Gastroesophageal sphincter (tissue), 2 donors: ENCODE data around the gene CUL9.

ENCODE experiments used
- EP300 ChIP-seq: sonication (generic); formaldehyde crosslinking; IDR thresholded peaks from one replicate; pipeline ENCODE4 v1.6.1; 2017; ENCODE audit warnings: antibody characterized with exemption, mild to moderate bottlenecking
- POLR2A ChIP-seq, 2 donors: fragments of 450-650 bp; IDR thresholded peaks; one replicate each; pipeline ENCODE4 v1.6.1; 2017; ENCODE audit warnings: antibody characterized with exemption in 2 of 2, mild to moderate bottlenecking in 2 of 2, moderate library complexity in 1 of 2

- no peak for TF ChIP-seq EP300
- no peak for TF ChIP-seq POLR2A (IDR thresholded peaks at IDR 0.05)
Measured at GRCh38 chr6:43254846-43255245, 72.8 kb downstream of the CUL9 start.
